Caco-2 (cell line): ENCODE data around the gene TAF3. TPM values are rescaled to one million over a fixed set of nuclear protein-coding genes. Genes with fewer than 3 reads are reported as not detected.

Experiments
- BruUV-seq: library from RNA; stranded (reverse); fragments of 400-500 nt; replicated peaks from 2 replicates; lab custom pipeline; 2021; lab: Mats Ljungman, UMichigan
- CTCF ChIA-PET: fragments of 300-600 bp; sonication (Branson Sonifier 250); formaldehyde crosslinking; loops from one replicate; lab custom pipeline; 2022; ENCODE audit warnings: antibody characterized with exemption; lab: Charles Lee
- POLR2A ChIA-PET: fragments of 300-600 bp; sonication (Branson Sonifier 250); formaldehyde crosslinking; loops from one replicate; lab custom pipeline; 2022; ENCODE audit warnings: antibody characterized with exemption; lab: Charles Lee
- DNase-seq, 2 experiments: peaks; one replicate each; pipeline versions ENCODE4 v3.0.0 to v3.0.0-alpha.2; 2020 to 2022
- H3K27me3 ChIP-seq: replicated peaks from 2 replicates; pipeline ENCODE4 v1.6.0; 2011; ENCODE audit warnings: low read length; ENCODE audit not compliant: control insufficient read depth, insufficient read depth
- H3K36me3 ChIP-seq: 2 replicates; pipeline ENCODE4 v1.5.1; 2011; ENCODE audit warnings: low read length; ENCODE audit not compliant: control insufficient read depth, insufficient read depth
- H3K4me1 ChIP-seq: fragments of 250-450 bp; sonication (Bioruptor Pico); 2 replicates; pipeline ENCODE4 v1.5.1; 2020; ENCODE audit warnings: mild to moderate bottlenecking
- H3K4me3 ChIP-seq: 2 replicates; pipeline ENCODE4 v1.5.1; 2011; ENCODE audit warnings: low read depth, mild to moderate bottlenecking, control low read depth, low read length
- H3K9me3 ChIP-seq: fragments of 250-450 bp; sonication (Bioruptor Pico); 2 replicates; pipeline ENCODE4 v1.5.1; 2020; ENCODE audit warnings: mild to moderate bottlenecking, moderate library complexity
- H3K27ac Mint-ChIP-seq: one replicate; pipeline ENCODE4 v1.8.0; 2022; ENCODE audit warnings: mixed read lengths; ENCODE audit not compliant: unreplicated experiment
- H3K27me3 Mint-ChIP-seq: one replicate; pipeline ENCODE4 v1.8.0; 2022; ENCODE audit warnings: mixed read lengths; ENCODE audit not compliant: insufficient read depth, unreplicated experiment
- H3K36me3 Mint-ChIP-seq: one replicate; pipeline ENCODE4 v1.8.0; 2022; ENCODE audit warnings: mild to moderate bottlenecking, mixed read lengths; ENCODE audit not compliant: insufficient read depth, unreplicated experiment
- H3K4me1 Mint-ChIP-seq: one replicate; pipeline ENCODE4 v1.8.0; 2022; ENCODE audit warnings: low read depth, mixed read lengths; ENCODE audit not compliant: unreplicated experiment
- H3K4me3 Mint-ChIP-seq: one replicate; pipeline ENCODE4 v1.8.0; 2022; ENCODE audit warnings: mild to moderate bottlenecking, moderate library complexity, mixed read lengths; ENCODE audit not compliant: unreplicated experiment
- H3K9me3 Mint-ChIP-seq: one replicate; pipeline ENCODE4 v1.8.0; 2022; ENCODE audit warnings: mixed read lengths; ENCODE audit not compliant: unreplicated experiment
- CTCF ChIP-seq, 2 experiments: fragments of 200-600 bp in 1 of 2; IDR thresholded peaks; 1 replicate in 1 of 2; 2 replicates in 1 of 2; pipeline versions ENCODE4 v1.5.1 to v1.8.0; 2011 to 2022; ENCODE audit warnings: antibody characterized with exemption in 1 of 2, control low read depth in 1 of 2, inconsistent platforms in 1 of 2, low read depth in 1 of 2, low read length in 1 of 2, mild to moderate bottlenecking in 1 of 2, moderate library complexity in 1 of 2; ENCODE audit not compliant: insufficient read depth in 1 of 2, severe bottlenecking in 1 of 2, unreplicated experiment in 1 of 2
- intact Hi-C: fragments of 100-400 bp; cut with micrococcal nuclease; formaldehyde crosslinking; loops from one replicate; pipeline ENCODE4 v1.10.0; 2022; ENCODE audit not compliant: unreplicated experiment
- total RNA-seq: library from RNA; stranded (reverse); gene quantifications from 2 replicates; pipeline ENCODE4 v1.2.3, GENCODE V29; 2022

Gene TAF3
- total RNA-seq, 1 experiment from 2014 or later: 30.6 TPM

DNA sequence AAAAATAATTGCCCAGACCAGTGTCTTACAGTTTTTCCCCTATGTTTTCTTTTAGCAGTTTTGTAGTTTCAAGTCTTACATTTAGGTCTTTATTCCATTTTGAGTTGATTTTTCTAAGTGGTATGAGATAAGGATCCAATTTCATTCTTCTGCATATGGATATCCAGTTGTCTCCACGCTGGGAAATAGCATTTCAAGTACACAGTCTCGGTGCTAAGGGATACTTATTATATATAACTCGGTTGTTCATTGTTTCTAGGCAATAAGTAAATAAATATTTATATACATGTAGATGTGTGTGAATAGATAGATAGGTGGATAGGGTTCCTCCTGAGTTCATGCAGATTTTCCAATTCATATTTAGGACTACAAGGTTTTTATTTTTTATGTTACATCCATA lies 16.0 kb downstream of the TAF3 start:
- H3K4me1 ChIP-seq: no peaks in the 10 kb centered on the region
- Mint-ChIP-seq H3K36me3 (peaks cover 19% of the 10 kb centered on the region), H3K27ac (no peak overlapping the region), H3K9me3 (peaks cover 12% of the 10 kb centered on the region), H3K4me3 (no peak overlapping the region), H3K4me1 (peaks cover 10% of the 10 kb centered on the region), H3K27me3 (no peaks in the 10 kb centered on the region)
- no peaks in the 10 kb centered on the region for H3K36me3 ChIP-seq
- no peaks in the 10 kb centered on the region for H3K27me3 ChIP-seq
- H3K4me3 ChIP-seq: no peak overlapping the region
- no peak for TF ChIP-seq CTCF (IDR thresholded peaks at IDR 0.05; ENCODE audit: insufficient read depth in 1 of 2, low read depth in 1 of 2, low read length in 1 of 2, severe bottlenecking in 1 of 2, unreplicated experiment in 1 of 2)
- intact Hi-C loops: no loop called here
- no peaks in the 10 kb centered on the region for H3K9me3 ChIP-seq
- no TSS peak for BruUV-seq
- ChIA-PET POLR2A (no interaction called here), CTCF (no interaction called here)
- DNase-seq: no peak

DNA sequence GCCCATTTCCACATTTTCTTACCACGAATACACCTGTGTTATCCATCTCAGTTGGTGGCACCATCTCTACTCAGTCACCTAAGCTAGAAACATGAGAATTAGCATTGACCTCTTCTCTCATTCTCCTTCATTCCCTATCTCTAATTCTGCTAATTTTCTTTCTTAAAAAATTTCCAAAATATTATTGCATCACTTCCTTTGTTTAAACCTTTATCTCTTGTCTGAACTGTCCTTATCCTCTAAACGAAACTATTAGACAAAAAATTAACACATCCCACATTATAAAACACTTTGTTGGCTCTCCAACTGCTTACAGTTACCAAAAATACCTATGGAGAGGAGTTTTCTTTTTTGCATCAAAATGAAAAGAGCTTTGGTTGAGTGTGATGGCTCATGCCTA lies 18.3 kb downstream of the TAF3 start:
- no peaks in the 10 kb centered on the region for H3K9me3 ChIP-seq
- Mint-ChIP-seq H3K27ac (peak overlapping the region; percentile 9), H3K9me3 (peaks cover 12% of the 10 kb centered on the region), H3K4me1 (no peaks in the 10 kb centered on the region), H3K27me3 (no peaks in the 10 kb centered on the region), H3K4me3 (no peak overlapping the region), H3K36me3 (peaks cover 27% of the 10 kb centered on the region)
- no peak overlapping the region for H3K4me3 ChIP-seq
- intact Hi-C loops: no loop called here
- no peaks in the 10 kb centered on the region for H3K27me3 ChIP-seq
- no peaks in the 10 kb centered on the region for H3K36me3 ChIP-seq
- no peak for DNase-seq
- no TSS peak for BruUV-seq
- no peak for TF ChIP-seq CTCF (IDR thresholded peaks at IDR 0.05; ENCODE audit: insufficient read depth in 1 of 2, low read depth in 1 of 2, low read length in 1 of 2, severe bottlenecking in 1 of 2, unreplicated experiment in 1 of 2)
- no peaks in the 10 kb centered on the region for H3K4me1 ChIP-seq
- POLR2A ChIA-PET: interaction anchor here (0.6 kb wide), 1 partner anchor 13 kb away, joined by 5 read pairs; no protein-coding TSS in a partner anchor
- CTCF ChIA-PET: no interaction called here

DNA sequence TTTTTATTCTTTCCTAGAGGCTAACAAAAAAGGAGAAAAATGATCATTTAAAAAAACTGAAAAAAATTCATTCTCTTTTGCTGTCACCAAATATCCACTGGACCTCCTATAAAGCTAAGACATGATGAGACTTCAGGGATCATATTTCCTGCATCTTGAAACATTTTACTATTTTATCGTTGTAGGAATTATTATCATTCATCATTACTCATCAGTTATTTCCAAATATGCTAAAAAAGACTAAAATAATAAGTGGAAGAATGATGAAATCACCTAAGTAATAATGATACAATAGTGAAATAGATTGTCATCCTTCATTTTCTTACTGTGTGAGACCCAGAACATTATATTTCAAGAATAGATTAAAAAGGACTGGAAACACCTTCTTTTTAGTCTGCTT lies 28.3 kb downstream of the TAF3 start:
- Mint-ChIP-seq H3K4me1 (peaks cover 9% of the 10 kb centered on the region), H3K36me3 (peaks cover 16% of the 10 kb centered on the region), H3K4me3 (no peak overlapping the region), H3K27me3 (no peaks in the 10 kb centered on the region), H3K9me3 (no peaks in the 10 kb centered on the region), H3K27ac (no peak overlapping the region)
- H3K4me3 ChIP-seq: no peak overlapping the region
- ChIA-PET CTCF (no interaction called here), POLR2A (no interaction called here)
- intact Hi-C loops: no loop called here
- no peaks in the 10 kb centered on the region for H3K27me3 ChIP-seq
- H3K9me3 ChIP-seq: no peaks in the 10 kb centered on the region
- no peaks in the 10 kb centered on the region; the same call in 1 of the 2 replicates for H3K36me3 ChIP-seq
- BruUV-seq: no TSS peak
- DNase-seq: no peak
- TF ChIP-seq CTCF (IDR thresholded peaks at IDR 0.05; ENCODE audit: insufficient read depth in 1 of 2, low read depth in 1 of 2, low read length in 1 of 2, severe bottlenecking in 1 of 2, unreplicated experiment in 1 of 2): no peak
- no peaks in the 10 kb centered on the region for H3K4me1 ChIP-seq
